WTC11 (cell line): ENCODE measurements around the gene SLC24A4. TPM values are rescaled to one million over a fixed set of nuclear protein-coding genes. Genes with fewer than 3 reads are reported as not detected.

Experiments used
- ATAC-seq: fragments of 200-7000 bp; cut with Tn5 transposase; 2 replicates; pipeline ENCODE4 v1.10.0; 2021; ENCODE audit warnings: mild to moderate bottlenecking, moderate library complexity
- CTCF ChIA-PET: fragments of 300-600 bp; sonication (Branson Sonifier 250); formaldehyde crosslinking; loops from one replicate; lab custom pipeline; 2021; ENCODE audit warnings: antibody characterized with exemption; lab: Charles Lee
- POLR2A ChIA-PET: fragments of 350-600 bp; sonication (Branson Sonifier 250); formaldehyde crosslinking; loops from one replicate; lab custom pipeline; 2021; ENCODE audit warnings: antibody characterized with exemption; lab: Charles Lee
- DNase-seq: peaks from one replicate; pipeline ENCODE4 v3.0.0; 2021; ENCODE audit warnings: low spot score
- H3K27ac Mint-ChIP-seq: 2 replicates; pipeline ENCODE4 v1.8.0; 2021; ENCODE audit warnings: mixed read lengths
- H3K27me3 Mint-ChIP-seq: 2 replicates; pipeline ENCODE4 v1.8.0; 2021; ENCODE audit warnings: low read depth, mild to moderate bottlenecking, moderate library complexity, mixed read lengths
- H3K36me3 Mint-ChIP-seq: 2 replicates; pipeline ENCODE4 v1.8.0; 2021; ENCODE audit warnings: mixed read lengths
- H3K4me1 Mint-ChIP-seq: 2 replicates; pipeline ENCODE4 v1.8.0; 2022; ENCODE audit warnings: mixed read lengths
- H3K4me3 Mint-ChIP-seq: 2 replicates; pipeline ENCODE4 v1.8.0; 2021; ENCODE audit warnings: mild to moderate bottlenecking, moderate library complexity, mixed read lengths
- H3K9me3 Mint-ChIP-seq: 2 replicates; pipeline ENCODE4 v1.8.0; 2021; ENCODE audit warnings: mixed read lengths
- MXD4 ChIP-seq: fragments of 250-450 bp; sonication (Bioruptor Pico); IDR thresholded peaks from 2 replicates; pipeline ENCODE4 v1.8.0; 2021; ENCODE audit warnings: mild to moderate bottlenecking, moderate library complexity, borderline replicate concordance
- NFYB ChIP-seq: sonication (generic); formaldehyde crosslinking; conservative IDR thresholded peaks from 2 replicates; pipeline ENCODE4 v1.8.0; 2022; ENCODE audit warnings: low read depth, missing genetic modification reagents
- STAT6 ChIP-seq: sonication (generic); formaldehyde crosslinking; conservative IDR thresholded peaks from 2 replicates; pipeline ENCODE4 v1.8.1; 2023; ENCODE audit warnings: mild to moderate bottlenecking, low read depth, missing genetic modification reagents, moderate library complexity
- TP53 ChIP-seq: sonication (generic); formaldehyde crosslinking; IDR thresholded peaks from 2 replicates; pipeline ENCODE4 v1.8.1; 2023; ENCODE audit warnings: mild to moderate bottlenecking, missing genetic modification reagents
- ZNF138 ChIP-seq: sonication (generic); formaldehyde crosslinking; conservative IDR thresholded peaks from 2 replicates; pipeline ENCODE4 v1.8.1; 2022; ENCODE audit warnings: mild to moderate bottlenecking, moderate library complexity, missing genetic modification reagents
- ZNF219 ChIP-seq: sonication (generic); formaldehyde crosslinking; IDR thresholded peaks from 2 replicates; pipeline ENCODE4 v1.8.0; 2023; ENCODE audit warnings: missing genetic modification reagents, mild to moderate bottlenecking, borderline replicate concordance
- ZNF317 ChIP-seq: sonication (generic); formaldehyde crosslinking; IDR thresholded peaks from 2 replicates; pipeline ENCODE4 v1.8.1; 2023; ENCODE audit warnings: low read depth, mild to moderate bottlenecking, moderate library complexity, missing genetic modification reagents, borderline replicate concordance
- ZNF396 ChIP-seq: fragments of 250-450 bp; sonication (Bioruptor Pico); IDR thresholded peaks from 2 replicates; pipeline ENCODE4 v1.8.0; 2021; ENCODE audit warnings: mild to moderate bottlenecking, moderate library complexity, borderline replicate concordance
- ZNF416 ChIP-seq: fragments of 250-450 bp; sonication (Bioruptor Pico); IDR thresholded peaks from 2 replicates; pipeline ENCODE4 v1.9.0; 2021; ENCODE audit warnings: mild to moderate bottlenecking, inconsistent platforms
- total RNA-seq: library from RNA; stranded (reverse); gene quantifications from 3 replicates; pipeline ENCODE4 v1.2.3, GENCODE V29; 2021
- TF ChIP-seq, protein P1 (sequence below): sonication (generic); formaldehyde crosslinking; IDR thresholded peaks from 2 replicates; pipeline ENCODE4 v1.8.0; 2022; ENCODE audit warnings: missing genetic modification reagents
- TF ChIP-seq, protein P2 (sequence below): fragments of 250-450 bp; sonication (Bioruptor Pico); IDR thresholded peaks from 2 replicates; pipeline ENCODE4 v2.1.2; 2022; ENCODE audit warnings: mild to moderate bottlenecking, moderate library complexity
- TF ChIP-seq, protein P3 (sequence below): sonication (generic); formaldehyde crosslinking; IDR thresholded peaks from 2 replicates; pipeline ENCODE4 v1.8.0; 2022; ENCODE audit warnings: mild to moderate bottlenecking, missing genetic modification reagents
- TF ChIP-seq, protein P4 (sequence below): sonication (generic); formaldehyde crosslinking; IDR thresholded peaks from 2 replicates; pipeline ENCODE4 v1.8.0; 2023; ENCODE audit warnings: missing genetic modification reagents, mild to moderate bottlenecking, borderline replicate concordance

The SLC24A4 gene
- total RNA-seq, 1 experiment from 2014 or later = 0.90 TPM

GRCh38 chr14:92426237-92426636, 103.3 kb downstream of the SLC24A4 start (continued):
- TF ChIP-seq, protein P1, sequence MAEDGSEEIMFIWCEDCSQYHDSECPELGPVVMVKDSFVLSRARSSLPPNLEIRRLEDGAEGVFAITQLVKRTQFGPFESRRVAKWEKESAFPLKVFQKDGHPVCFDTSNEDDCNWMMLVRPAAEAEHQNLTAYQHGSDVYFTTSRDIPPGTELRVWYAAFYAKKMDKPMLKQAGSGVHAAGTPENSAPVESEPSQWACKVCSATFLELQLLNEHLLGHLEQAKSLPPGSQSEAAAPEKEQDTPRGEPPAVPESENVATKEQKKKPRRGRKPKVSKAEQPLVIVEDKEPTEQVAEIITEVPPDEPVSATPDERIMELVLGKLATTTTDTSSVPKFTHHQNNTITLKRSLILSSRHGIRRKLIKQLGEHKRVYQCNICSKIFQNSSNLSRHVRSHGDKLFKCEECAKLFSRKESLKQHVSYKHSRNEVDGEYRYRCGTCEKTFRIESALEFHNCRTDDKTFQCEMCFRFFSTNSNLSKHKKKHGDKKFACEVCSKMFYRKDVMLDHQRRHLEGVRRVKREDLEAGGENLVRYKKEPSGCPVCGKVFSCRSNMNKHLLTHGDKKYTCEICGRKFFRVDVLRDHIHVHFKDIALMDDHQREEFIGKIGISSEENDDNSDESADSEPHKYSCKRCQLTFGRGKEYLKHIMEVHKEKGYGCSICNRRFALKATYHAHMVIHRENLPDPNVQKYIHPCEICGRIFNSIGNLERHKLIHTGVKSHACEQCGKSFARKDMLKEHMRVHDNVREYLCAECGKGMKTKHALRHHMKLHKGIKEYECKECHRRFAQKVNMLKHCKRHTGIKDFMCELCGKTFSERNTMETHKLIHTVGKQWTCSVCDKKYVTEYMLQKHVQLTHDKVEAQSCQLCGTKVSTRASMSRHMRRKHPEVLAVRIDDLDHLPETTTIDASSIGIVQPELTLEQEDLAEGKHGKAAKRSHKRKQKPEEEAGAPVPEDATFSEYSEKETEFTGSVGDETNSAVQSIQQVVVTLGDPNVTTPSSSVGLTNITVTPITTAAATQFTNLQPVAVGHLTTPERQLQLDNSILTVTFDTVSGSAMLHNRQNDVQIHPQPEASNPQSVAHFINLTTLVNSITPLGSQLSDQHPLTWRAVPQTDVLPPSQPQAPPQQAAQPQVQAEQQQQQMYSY = no peak
- TF ChIP-seq ZNF138 = no peak
- TF ChIP-seq ZNF317 (CRISPR knock-in tag) = no peak

GRCh38 chr14:92427096-92427495, 104.1 kb downstream of the SLC24A4 start:
- TF ChIP-seq, protein P2, sequence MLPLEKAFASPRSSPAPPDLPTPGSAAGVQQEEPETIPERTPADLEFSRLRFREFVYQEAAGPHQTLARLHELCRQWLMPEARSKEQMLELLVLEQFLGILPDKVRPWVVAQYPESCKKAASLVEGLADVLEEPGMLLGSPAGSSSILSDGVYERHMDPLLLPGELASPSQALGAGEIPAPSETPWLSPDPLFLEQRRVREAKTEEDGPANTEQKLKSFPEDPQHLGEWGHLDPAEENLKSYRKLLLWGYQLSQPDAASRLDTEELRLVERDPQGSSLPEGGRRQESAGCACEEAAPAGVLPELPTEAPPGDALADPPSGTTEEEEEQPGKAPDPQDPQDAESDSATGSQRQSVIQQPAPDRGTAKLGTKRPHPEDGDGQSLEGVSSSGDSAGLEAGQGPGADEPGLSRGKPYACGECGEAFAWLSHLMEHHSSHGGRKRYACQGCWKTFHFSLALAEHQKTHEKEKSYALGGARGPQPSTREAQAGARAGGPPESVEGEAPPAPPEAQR (CRISPR knock-in tag) = no peak
- TF ChIP-seq, protein P3, sequence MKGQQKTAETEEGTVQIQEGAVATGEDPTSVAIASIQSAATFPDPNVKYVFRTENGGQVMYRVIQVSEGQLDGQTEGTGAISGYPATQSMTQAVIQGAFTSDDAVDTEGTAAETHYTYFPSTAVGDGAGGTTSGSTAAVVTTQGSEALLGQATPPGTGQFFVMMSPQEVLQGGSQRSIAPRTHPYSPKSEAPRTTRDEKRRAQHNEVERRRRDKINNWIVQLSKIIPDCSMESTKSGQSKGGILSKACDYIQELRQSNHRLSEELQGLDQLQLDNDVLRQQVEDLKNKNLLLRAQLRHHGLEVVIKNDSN = no peak
- TF ChIP-seq NFYB (CRISPR knock-in tag) = no peak
- TF ChIP-seq MXD4 (CRISPR knock-in tag) = no peak
- no peak for TF ChIP-seq ZNF416 (CRISPR knock-in tag)
- Mint-ChIP-seq H3K9me3 (peaks cover 19% of the 10 kb centered on the region), H3K27me3 (no peaks in the 10 kb centered on the region; the same call in none of the 2 replicates), H3K36me3 (no peaks in the 10 kb centered on the region), H3K4me1 (peaks cover 3% of the 10 kb centered on the region; the same call in 1 of the 2 replicates), H3K27ac (no peak overlapping the region), H3K4me3 (no peak overlapping the region)
- CTCF ChIA-PET = no interaction called here
- no peak for ATAC-seq
- DNase-seq = no peak
- POLR2A ChIA-PET = no interaction called here

GRCh38 chr14:92430686-92431085, 107.7 kb downstream of the SLC24A4 start:
- POLR2A ChIA-PET = no interaction called here
- H3K36me3 Mint-ChIP-seq = no peaks in the 10 kb centered on the region
- CTCF ChIA-PET = no interaction called here
- TF ChIP-seq ZNF219 (CRISPR knock-in tag) = no peak
- no peak overlapping the region for H3K4me3 Mint-ChIP-seq
- H3K27ac Mint-ChIP-seq = no peak overlapping the region
- H3K4me1 Mint-ChIP-seq = peaks cover 3% of the 10 kb centered on the region; the same call in 1 of the 2 replicates
- H3K27me3 Mint-ChIP-seq = no peaks in the 10 kb centered on the region; the same call in 1 of the 2 replicates
- ATAC-seq = no peak
- H3K9me3 Mint-ChIP-seq = peaks cover 26% of the 10 kb centered on the region
- no peak for DNase-seq

- H3K4me3 Mint-ChIP-seq = no peak overlapping the region
- no peaks in the 10 kb centered on the region for H3K4me1 Mint-ChIP-seq
- peaks cover 26% of the 10 kb centered on the region for H3K9me3 Mint-ChIP-seq
- CTCF ChIA-PET = interaction anchor here (1.0 kb wide), 2 partner anchors 46 to 258 kb away, joined by 3 to 5 read pairs; no protein-coding TSS in a partner anchor
- no peaks in the 10 kb centered on the region; the same call in 1 of the 2 replicates for H3K27me3 Mint-ChIP-seq
- H3K36me3 Mint-ChIP-seq = no peaks in the 10 kb centered on the region
- no peak overlapping the region for H3K27ac Mint-ChIP-seq
- ATAC-seq (no peak), DNase-seq (no peak)
- POLR2A ChIA-PET = no interaction called here
- TF ChIP-seq, protein P4, sequence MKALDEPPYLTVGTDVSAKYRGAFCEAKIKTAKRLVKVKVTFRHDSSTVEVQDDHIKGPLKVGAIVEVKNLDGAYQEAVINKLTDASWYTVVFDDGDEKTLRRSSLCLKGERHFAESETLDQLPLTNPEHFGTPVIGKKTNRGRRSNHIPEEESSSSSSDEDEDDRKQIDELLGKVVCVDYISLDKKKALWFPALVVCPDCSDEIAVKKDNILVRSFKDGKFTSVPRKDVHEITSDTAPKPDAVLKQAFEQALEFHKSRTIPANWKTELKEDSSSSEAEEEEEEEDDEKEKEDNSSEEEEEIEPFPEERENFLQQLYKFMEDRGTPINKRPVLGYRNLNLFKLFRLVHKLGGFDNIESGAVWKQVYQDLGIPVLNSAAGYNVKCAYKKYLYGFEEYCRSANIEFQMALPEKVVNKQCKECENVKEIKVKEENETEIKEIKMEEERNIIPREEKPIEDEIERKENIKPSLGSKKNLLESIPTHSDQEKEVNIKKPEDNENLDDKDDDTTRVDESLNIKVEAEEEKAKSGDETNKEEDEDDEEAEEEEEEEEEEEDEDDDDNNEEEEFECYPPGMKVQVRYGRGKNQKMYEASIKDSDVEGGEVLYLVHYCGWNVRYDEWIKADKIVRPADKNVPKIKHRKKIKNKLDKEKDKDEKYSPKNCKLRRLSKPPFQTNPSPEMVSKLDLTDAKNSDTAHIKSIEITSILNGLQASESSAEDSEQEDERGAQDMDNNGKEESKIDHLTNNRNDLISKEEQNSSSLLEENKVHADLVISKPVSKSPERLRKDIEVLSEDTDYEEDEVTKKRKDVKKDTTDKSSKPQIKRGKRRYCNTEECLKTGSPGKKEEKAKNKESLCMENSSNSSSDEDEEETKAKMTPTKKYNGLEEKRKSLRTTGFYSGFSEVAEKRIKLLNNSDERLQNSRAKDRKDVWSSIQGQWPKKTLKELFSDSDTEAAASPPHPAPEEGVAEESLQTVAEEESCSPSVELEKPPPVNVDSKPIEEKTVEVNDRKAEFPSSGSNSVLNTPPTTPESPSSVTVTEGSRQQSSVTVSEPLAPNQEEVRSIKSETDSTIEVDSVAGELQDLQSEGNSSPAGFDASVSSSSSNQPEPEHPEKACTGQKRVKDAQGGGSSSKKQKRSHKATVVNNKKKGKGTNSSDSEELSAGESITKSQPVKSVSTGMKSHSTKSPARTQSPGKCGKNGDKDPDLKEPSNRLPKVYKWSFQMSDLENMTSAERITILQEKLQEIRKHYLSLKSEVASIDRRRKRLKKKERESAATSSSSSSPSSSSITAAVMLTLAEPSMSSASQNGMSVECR = no peak
- TF ChIP-seq ZNF396 (CRISPR knock-in tag) (no peak), TP53 (no peak), STAT6 (CRISPR knock-in tag) (no peak)
- TF ChIP-seq, protein P3 = no peak
- TF ChIP-seq, protein P2 (CRISPR knock-in tag) = no peak
Observed at GRCh38 chr14:92431199-92431725, 108.3 kb downstream of the SLC24A4 start.
